OCI-LY1 (cell line): Measurements from ENCODE around the gene HSF5.

Experiments used
- H2AFZ ChIP-seq: fragments of 200-600 bp; sonication (generic), shearing (Covaris generic); 2 replicates; pipeline ENCODE4 v1.6.0; 2014; ENCODE audit warnings: antibody characterized with exemption, mild to moderate bottlenecking, low read length
- H3F3A ChIP-seq: fragments of 200-600 bp; sonication (generic), shearing (Covaris generic); 2 replicates; pipeline ENCODE4 v1.6.0; 2014; ENCODE audit warnings: mild to moderate bottlenecking, antibody characterized with exemption, low read length, moderate library complexity; ENCODE audit not compliant: insufficient read depth
- H3K27ac ChIP-seq: fragments of 200-600 bp; sonication (generic); 2 replicates; pipeline ENCODE4 v1.5.1; 2014; ENCODE audit warnings: low read length, mixed run types, mild to moderate bottlenecking, low read depth; ENCODE audit not compliant: poor library complexity, severe bottlenecking
- H3K27me3 ChIP-seq: fragments of 200-600 bp; sonication (generic); 2 replicates; pipeline ENCODE4 v1.6.0; 2014; ENCODE audit warnings: antibody characterized with exemption, mild to moderate bottlenecking, low read length, moderate library complexity; ENCODE audit not compliant: insufficient read depth
- H3K36me3 ChIP-seq: fragments of 200-600 bp; sonication (generic); 2 replicates; pipeline ENCODE4 v1.6.1; 2014; ENCODE audit warnings: mild to moderate bottlenecking, antibody characterized with exemption, low read length, moderate library complexity, mixed read lengths; ENCODE audit not compliant: insufficient read depth
- H3K4me1 ChIP-seq: fragments of 200-600 bp; sonication (generic); 2 replicates; pipeline ENCODE4 v1.5.1; 2014; ENCODE audit warnings: mild to moderate bottlenecking, low read length, moderate library complexity; ENCODE audit not compliant: insufficient read depth, severe bottlenecking
- H3K4me2 ChIP-seq: fragments of 200-600 bp; sonication (generic), shearing (Covaris generic); 2 replicates; pipeline ENCODE4 v1.6.1; 2014; ENCODE audit warnings: low read length
- H3K4me3 ChIP-seq: fragments of 200-600 bp; sonication (generic); 2 replicates; pipeline ENCODE4 v1.5.1; 2014; ENCODE audit warnings: low read length, low read depth, mild to moderate bottlenecking, mixed read lengths; ENCODE audit not compliant: poor library complexity, severe bottlenecking
- H3K79me2 ChIP-seq: fragments of 200-600 bp; shearing (Covaris generic); 2 replicates; pipeline ENCODE4 v1.6.1; 2016; ENCODE audit warnings: mixed run types, low read length, mixed read lengths; ENCODE audit not compliant: insufficient read depth
- H3K9ac ChIP-seq: fragments of 200-600 bp; sonication (generic), shearing (Covaris generic); 2 replicates; pipeline ENCODE4 v1.6.1; 2014; ENCODE audit warnings: mild to moderate bottlenecking, low read length, mixed read lengths
- H3K9me2 ChIP-seq: fragments of 200-600 bp; sonication (generic), shearing (Covaris generic); 2 replicates; pipeline ENCODE4 v1.6.1; 2014; ENCODE audit warnings: low read depth, mild to moderate bottlenecking, low read length, mixed read lengths
- H3K9me3 ChIP-seq: fragments of 200-600 bp; shearing (Covaris generic); 2 replicates; pipeline ENCODE4 v1.6.1; 2014; ENCODE audit warnings: low read length, mixed read lengths
- H4K20me1 ChIP-seq: fragments of 200-600 bp; sonication (generic), shearing (Covaris generic); 2 replicates; pipeline ENCODE4 v1.6.0; 2016; ENCODE audit warnings: mild to moderate bottlenecking, low read length; ENCODE audit not compliant: insufficient read depth
- CTCF ChIP-seq: fragments of 200-600 bp; sonication (generic), shearing (Covaris generic); IDR thresholded peaks from 2 replicates; pipeline ENCODE4 v1.5.1; 2017; ENCODE audit warnings: mild to moderate bottlenecking, antibody characterized with exemption, low read length, moderate library complexity, mixed read lengths
- EZH2 ChIP-seq: fragments of 200-600 bp; sonication (generic), shearing (Covaris generic); IDR thresholded peaks from 2 replicates; pipeline ENCODE4 v1.8.0; 2017; ENCODE audit warnings: borderline replicate concordance, mixed run types, mild to moderate bottlenecking, antibody characterized with exemption, low read length, moderate library complexity, mixed read lengths

The HSF5 gene

GRCh38 chr17:58533616-58534188 lies 45.5 kb upstream of the HSF5 start:
- H3K4me3 ChIP-seq = no peak overlapping the region
- H3K36me3 ChIP-seq = no peaks in the 10 kb centered on the region
- H4K20me1 ChIP-seq = no peaks in the 10 kb centered on the region
- H3K27ac ChIP-seq = no peak overlapping the region
- no peak overlapping the region for H3K4me2 ChIP-seq
- no peak overlapping the region for H2AFZ ChIP-seq
- H3K9me3 ChIP-seq = no peaks in the 10 kb centered on the region
- no peaks in the 10 kb centered on the region for H3K79me2 ChIP-seq
- no peaks in the 10 kb centered on the region for H3K9me2 ChIP-seq
- TF ChIP-seq EZH2 (no peak), CTCF (no peak)
- H3K27me3 ChIP-seq = peaks cover 21% of the 10 kb centered on the region
- H3K4me1 ChIP-seq = no peaks in the 10 kb centered on the region
- no peaks in the 10 kb centered on the region for H3F3A ChIP-seq
- no peak overlapping the region for H3K9ac ChIP-seq

GRCh38 chr17:58532555-58532951 lies 44.3 kb upstream of the HSF5 start:
- Histone ChIP-seq H3K27me3 (peaks cover 17% of the 10 kb centered on the region), H2AFZ (no peak overlapping the region), H3K27ac (no peak overlapping the region), H3K4me3 (peak overlapping the region; percentile 52), H3K9ac (no peak overlapping the region), H3K79me2 (no peaks in the 10 kb centered on the region), H3K9me2 (no peaks in the 10 kb centered on the region), H3K36me3 (no peaks in the 10 kb centered on the region), H3F3A (no peaks in the 10 kb centered on the region), H3K4me2 (peak overlapping the region; percentile 70), H4K20me1 (no peaks in the 10 kb centered on the region), H3K9me3 (no peaks in the 10 kb centered on the region), H3K4me1 (no peaks in the 10 kb centered on the region)
- no peak for TF ChIP-seq EZH2
- no peak for TF ChIP-seq CTCF

- no peak overlapping the region for H3K9ac ChIP-seq
- H3K27me3 ChIP-seq = peaks cover 17% of the 10 kb centered on the region
- TF ChIP-seq EZH2 (no peak), CTCF (no peak)
- H3K4me1 ChIP-seq = no peaks in the 10 kb centered on the region
- no peaks in the 10 kb centered on the region for H3K9me3 ChIP-seq
- peak overlapping the region; percentile 70 for H3K4me2 ChIP-seq
- no peak overlapping the region for H3K27ac ChIP-seq
- no peaks in the 10 kb centered on the region for H3K79me2 ChIP-seq
- no peak overlapping the region for H2AFZ ChIP-seq
- H3K36me3 ChIP-seq = no peaks in the 10 kb centered on the region
- H3F3A ChIP-seq = no peaks in the 10 kb centered on the region
- peak overlapping the region; percentile 52 for H3K4me3 ChIP-seq
- H4K20me1 ChIP-seq = no peaks in the 10 kb centered on the region
- no peaks in the 10 kb centered on the region for H3K9me2 ChIP-seq
Observed at GRCh38 chr17:58531661-58532554, 43.7 kb upstream of the HSF5 start.
